ENCODE measurements around the gene MET.

GRCh38 chr7:116644628-116645027 lies 27.4 kb upstream of the MET start:
- TF ChIP-seq, protein P1, sequence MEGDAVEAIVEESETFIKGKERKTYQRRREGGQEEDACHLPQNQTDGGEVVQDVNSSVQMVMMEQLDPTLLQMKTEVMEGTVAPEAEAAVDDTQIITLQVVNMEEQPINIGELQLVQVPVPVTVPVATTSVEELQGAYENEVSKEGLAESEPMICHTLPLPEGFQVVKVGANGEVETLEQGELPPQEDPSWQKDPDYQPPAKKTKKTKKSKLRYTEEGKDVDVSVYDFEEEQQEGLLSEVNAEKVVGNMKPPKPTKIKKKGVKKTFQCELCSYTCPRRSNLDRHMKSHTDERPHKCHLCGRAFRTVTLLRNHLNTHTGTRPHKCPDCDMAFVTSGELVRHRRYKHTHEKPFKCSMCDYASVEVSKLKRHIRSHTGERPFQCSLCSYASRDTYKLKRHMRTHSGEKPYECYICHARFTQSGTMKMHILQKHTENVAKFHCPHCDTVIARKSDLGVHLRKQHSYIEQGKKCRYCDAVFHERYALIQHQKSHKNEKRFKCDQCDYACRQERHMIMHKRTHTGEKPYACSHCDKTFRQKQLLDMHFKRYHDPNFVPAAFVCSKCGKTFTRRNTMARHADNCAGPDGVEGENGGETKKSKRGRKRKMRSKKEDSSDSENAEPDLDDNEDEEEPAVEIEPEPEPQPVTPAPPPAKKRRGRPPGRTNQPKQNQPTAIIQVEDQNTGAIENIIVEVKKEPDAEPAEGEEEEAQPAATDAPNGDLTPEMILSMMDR (IDR thresholded peaks at IDR 0.05; ENCODE audit: poor library complexity, severe bottlenecking): no peak
- TF ChIP-seq EP300 (conservative IDR thresholded peaks at IDR 0.05; ENCODE audit: poor library complexity, severe bottlenecking): no peak
- no peak for TF ChIP-seq SMC3 (conservative IDR thresholded peaks at IDR 0.05; ENCODE audit: poor library complexity)
- TF ChIP-seq EZH2 (IDR thresholded peaks at IDR 0.05; ENCODE audit: borderline replicate concordance, insufficient read depth, low read length, poor library complexity, severe bottlenecking): no peak
- no peak for TF ChIP-seq TAF1 (IDR thresholded peaks at IDR 0.05; ENCODE audit: low read depth)
- TF ChIP-seq, protein P2, sequence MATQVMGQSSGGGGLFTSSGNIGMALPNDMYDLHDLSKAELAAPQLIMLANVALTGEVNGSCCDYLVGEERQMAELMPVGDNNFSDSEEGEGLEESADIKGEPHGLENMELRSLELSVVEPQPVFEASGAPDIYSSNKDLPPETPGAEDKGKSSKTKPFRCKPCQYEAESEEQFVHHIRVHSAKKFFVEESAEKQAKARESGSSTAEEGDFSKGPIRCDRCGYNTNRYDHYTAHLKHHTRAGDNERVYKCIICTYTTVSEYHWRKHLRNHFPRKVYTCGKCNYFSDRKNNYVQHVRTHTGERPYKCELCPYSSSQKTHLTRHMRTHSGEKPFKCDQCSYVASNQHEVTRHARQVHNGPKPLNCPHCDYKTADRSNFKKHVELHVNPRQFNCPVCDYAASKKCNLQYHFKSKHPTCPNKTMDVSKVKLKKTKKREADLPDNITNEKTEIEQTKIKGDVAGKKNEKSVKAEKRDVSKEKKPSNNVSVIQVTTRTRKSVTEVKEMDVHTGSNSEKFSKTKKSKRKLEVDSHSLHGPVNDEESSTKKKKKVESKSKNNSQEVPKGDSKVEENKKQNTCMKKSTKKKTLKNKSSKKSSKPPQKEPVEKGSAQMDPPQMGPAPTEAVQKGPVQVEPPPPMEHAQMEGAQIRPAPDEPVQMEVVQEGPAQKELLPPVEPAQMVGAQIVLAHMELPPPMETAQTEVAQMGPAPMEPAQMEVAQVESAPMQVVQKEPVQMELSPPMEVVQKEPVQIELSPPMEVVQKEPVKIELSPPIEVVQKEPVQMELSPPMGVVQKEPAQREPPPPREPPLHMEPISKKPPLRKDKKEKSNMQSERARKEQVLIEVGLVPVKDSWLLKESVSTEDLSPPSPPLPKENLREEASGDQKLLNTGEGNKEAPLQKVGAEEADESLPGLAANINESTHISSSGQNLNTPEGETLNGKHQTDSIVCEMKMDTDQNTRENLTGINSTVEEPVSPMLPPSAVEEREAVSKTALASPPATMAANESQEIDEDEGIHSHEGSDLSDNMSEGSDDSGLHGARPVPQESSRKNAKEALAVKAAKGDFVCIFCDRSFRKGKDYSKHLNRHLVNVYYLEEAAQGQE (IDR thresholded peaks at IDR 0.05; ENCODE audit: borderline replicate concordance): no peak
- no peak for TF ChIP-seq POLR2AphosphoS5 (IDR thresholded peaks at IDR 0.05)
- no peak for TF ChIP-seq RAD21 (conservative IDR thresholded peaks at IDR 0.05)
